Osteoblast (primary cell): Measurements from ENCODE around the gene GNG14. TPM values are rescaled to one million over a fixed set of nuclear protein-coding genes. Genes with fewer than 3 reads are reported as not detected.
"Not testable (repeated sequence)": the region's sequence is repeated elsewhere in the genome, so short reads cannot be mapped to it uniquely, and the experiment has no call there.

Experiments
- DNase-seq: peaks from one replicate; pipeline ENCODE4 v3.0.0; 2011; ENCODE audit warnings: low spot score, mixed read lengths; ENCODE audit not compliant: insufficient read length; ENCODE audit errors: missing footprints
- H2AFZ ChIP-seq: 2 replicates; pipeline ENCODE4 v1.6.0; 2011; ENCODE audit warnings: mild to moderate bottlenecking, low read length
- H3K27ac ChIP-seq: 2 replicates; pipeline ENCODE4 v1.5.1; 2011; ENCODE audit warnings: mild to moderate bottlenecking, low read depth, low read length, moderate library complexity
- H3K27me3 ChIP-seq: 2 replicates; pipeline ENCODE4 v1.6.0; 2012; ENCODE audit warnings: mild to moderate bottlenecking, control low read depth, inconsistent platforms, low read length, moderate library complexity; ENCODE audit not compliant: insufficient read depth
- H3K36me3 ChIP-seq: 2 replicates; pipeline ENCODE4 v1.5.1; 2011; ENCODE audit warnings: mild to moderate bottlenecking, low read length, control low read depth, moderate library complexity; ENCODE audit not compliant: insufficient read depth
- H3K4me1 ChIP-seq: 2 replicates; pipeline ENCODE4 v1.5.1; 2011; ENCODE audit warnings: mild to moderate bottlenecking, low read length, control low read depth, moderate library complexity; ENCODE audit not compliant: insufficient read depth
- H3K4me2 ChIP-seq: 2 replicates; pipeline ENCODE4 v1.6.0; 2011; ENCODE audit warnings: mild to moderate bottlenecking, low read length; ENCODE audit not compliant: insufficient read depth
- H3K4me3 ChIP-seq: fragments of 200-600 bp; sonication (generic); 3 replicates; pipeline ENCODE4 v1.5.1; 2012; ENCODE audit warnings: mild to moderate bottlenecking, low read length, inconsistent platforms; ENCODE audit not compliant: insufficient read depth
- H3K79me2 ChIP-seq: 2 replicates; pipeline ENCODE4 v1.6.0; 2012; ENCODE audit warnings: mild to moderate bottlenecking, low read length, control low read depth, inconsistent platforms; ENCODE audit not compliant: insufficient read depth
- H3K9me3 ChIP-seq: 2 replicates; pipeline ENCODE4 v1.5.1; 2011; ENCODE audit warnings: low read depth, low read length, control low read depth
- H4K20me1 ChIP-seq: 2 replicates; pipeline ENCODE4 v1.6.0; 2012; ENCODE audit warnings: mild to moderate bottlenecking, low read length, control low read depth; ENCODE audit not compliant: insufficient read depth
- CTCF ChIP-seq: IDR thresholded peaks from 2 replicates; pipeline ENCODE4 v1.5.1; 2011; ENCODE audit warnings: mild to moderate bottlenecking, low read depth, low read length, moderate library complexity; ENCODE audit errors: extremely low read depth
- total RNA-seq: library from RNA; depleted of rRNA; stranded (reverse); fragments of >200 nt; gene quantifications from 2 replicates; pipeline ENCODE4 v1.2.3, GENCODE V29; 2012

Gene GNG14
- total RNA-seq, 1 donor, result not detected

- Histone ChIP-seq H3K4me3 (peak overlapping the region; percentile 92), H3K4me1 (peaks cover 25% of the 10 kb centered on the region), H3K27me3 (no peaks in the 10 kb centered on the region), H4K20me1 (peaks cover 17% of the 10 kb centered on the region), H2AFZ (peak overlapping the region; percentile 85), H3K9me3 (no peaks in the 10 kb centered on the region), H3K4me2 (peak overlapping the region; percentile 88), H3K27ac (peak overlapping the region; percentile 79), H3K79me2 (peaks cover 52% of the 10 kb centered on the region), H3K36me3 (peaks cover 19% of the 10 kb centered on the region)
- peak; percentile 100 for DNase-seq
- no peak for TF ChIP-seq CTCF
Measured at GRCh38 chr19:12722566-12723380, 35.0 kb downstream of the GNG14 start.

GRCh38 chr19:12723381-12723640 lies 35.5 kb downstream of the GNG14 start:
- no peak for DNase-seq

GRCh38 chr19:12723641-12724426 lies 36.0 kb downstream of the GNG14 start, which contains the start of gene TNPO2:
Gene TNPO2 (minus strand): TSS chr19:12723932. CDS start chr19:12720977, 2,955 bp downstream.
- peak within 1 kb of the TSS; percentile 57 for H3K27ac ChIP-seq
- peaks cover 43% of the 10 kb centered on the region for H3K79me2 ChIP-seq
- peak within 1 kb of the TSS; percentile 88 for H3K4me2 ChIP-seq
- DNase-seq, result peak; percentile 91
- TF ChIP-seq CTCF, result no peak
- H3K9me3 ChIP-seq, result no peaks in the 10 kb centered on the region
- no peaks in the 10 kb centered on the region for H3K27me3 ChIP-seq
- H2AFZ ChIP-seq, result peak within 1 kb of the TSS; percentile 85
- H4K20me1 ChIP-seq, result peaks cover 12% of the 10 kb centered on the region
- H3K36me3 ChIP-seq, result peaks cover 19% of the 10 kb centered on the region
- H3K4me3 ChIP-seq, result peak within 1 kb of the TSS; percentile 92
- H3K4me1 ChIP-seq, result peaks cover 19% of the 10 kb centered on the region

More at GRCh38 chr19:12723381-12723640, 35.5 kb downstream of the GNG14 start:
- Histone ChIP-seq H3K79me2 (peaks cover 46% of the 10 kb centered on the region), H3K4me1 (peaks cover 25% of the 10 kb centered on the region), H3K9me3 (no peaks in the 10 kb centered on the region), H4K20me1 (peaks cover 17% of the 10 kb centered on the region), H2AFZ (peak overlapping the region; percentile 85), H3K36me3 (peaks cover 20% of the 10 kb centered on the region), H3K4me3 (peak overlapping the region; percentile 92), H3K4me2 (peak overlapping the region; percentile 88), H3K27ac (peak overlapping the region; percentile 57), H3K27me3 (no peaks in the 10 kb centered on the region)
- no peak for TF ChIP-seq CTCF

- not testable (repeated sequence) for H4K20me1 ChIP-seq, H2AFZ ChIP-seq, H3K4me2 ChIP-seq, H3K27me3 ChIP-seq, H3K9me3 ChIP-seq, DNase-seq, H3K4me3 ChIP-seq, H3K27ac ChIP-seq
- Histone ChIP-seq H3K79me2 (peaks cover 37% of the 10 kb centered on the region), H3K36me3 (peaks cover 30% of the 10 kb centered on the region), H3K4me1 (peaks cover 15% of the 10 kb centered on the region)
Measured at GRCh38 chr19:12725612-12726011, 37.8 kb downstream of the GNG14 start.
